ENCODE measurements around the gene ANXA4.
A peak's percentile ranks its signal among the peaks of the same experiment; 100 is the strongest.
"Not testable (repeated sequence)": the region's sequence is repeated elsewhere in the genome, so short reads cannot be mapped to it uniquely, and the experiment has no call there.

ANXA4 gene

GRCh38 chr2:69811591-69811990, 69.7 kb downstream of the ANXA4 start:
- DNase-seq = no peak

GRCh38 chr2:69815717-69816116, 73.8 kb downstream of the ANXA4 start:
- no peak for DNase-seq

- DNase-seq = peak; percentile 62
These were observed 75.1 kb downstream of the ANXA4 start for GRCh38 chr2:69816923-69817542.

GRCh38 chr2:69817729-69818501, 76.0 kb downstream of the ANXA4 start:
- DNase-seq = no peak

- no peak for DNase-seq
These were observed 86.0 kb downstream of the ANXA4 start for GRCh38 chr2:69827796-69828540.

GRCh38 chr2:69828938-69829255, 87.0 kb downstream of the ANXA4 start:
- DNase-seq = no peak

- DNase-seq = peak; percentile 88
These were observed 87.5 kb downstream of the ANXA4 start, which contains the start of gene GMCL1 for GRCh38 chr2:69829256-69830044. Gene GMCL1, plus strand, starts transcription at chr2:69829660. Its CDS starts 233 bp downstream, at chr2:69829893.

- DNase-seq = peak; percentile 13
These were observed 88.3 kb downstream of the ANXA4 start for GRCh38 chr2:69830045-69830905.

- not testable (repeated sequence) for DNase-seq
These were observed 88.9 kb downstream of the ANXA4 start for GRCh38 chr2:69830906-69831241.

- no peak for DNase-seq
These were observed 89.5 kb downstream of the ANXA4 start for GRCh38 chr2:69831354-69831905.

- DNase-seq = no peak
These were observed 91.8 kb downstream of the ANXA4 start for GRCh38 chr2:69833752-69834151.

- no peak for DNase-seq
These were observed 93.7 kb downstream of the ANXA4 start for GRCh38 chr2:69835666-69836065.

- DNase-seq = no peak
These were observed 94.4 kb downstream of the ANXA4 start for GRCh38 chr2:69836316-69836715.

GRCh38 chr2:69837533-69837932, 95.6 kb downstream of the ANXA4 start:
- no peak for DNase-seq

GRCh38 chr2:69843993-69844392, 102.1 kb downstream of the ANXA4 start:
- DNase-seq = no peak

- no peak for DNase-seq
These were observed 102.6 kb downstream of the ANXA4 start for GRCh38 chr2:69844560-69844959.

GRCh38 chr2:69846182-69847067, 104.5 kb downstream of the ANXA4 start:
- no peak for DNase-seq

- DNase-seq = no peak
These were observed 105.3 kb downstream of the ANXA4 start for GRCh38 chr2:69847068-69847828.

- DNase-seq = no peak
These were observed 106.4 kb downstream of the ANXA4 start for GRCh38 chr2:69848186-69848790.

- no peak for DNase-seq
These were observed 116.3 kb downstream of the ANXA4 start for GRCh38 chr2:69858261-69858660.
